DOHH2 (cell line): ENCODE measurements around the gene OSBP.

Source experiments
- H3F3A ChIP-seq: fragments of 200-600 bp; sonication (generic), shearing (Covaris generic); 2 replicates; pipeline ENCODE4 v1.6.0; 2016; ENCODE audit warnings: antibody characterized with exemption, mild to moderate bottlenecking; ENCODE audit not compliant: control insufficient read depth, insufficient read depth
- H3K27ac ChIP-seq: fragments of 200-600 bp; sonication (generic); 2 replicates; pipeline ENCODE4 v1.5.1; 2014; ENCODE audit warnings: low read depth, mild to moderate bottlenecking, low read length, moderate library complexity
- H3K27me3 ChIP-seq: fragments of 200-600 bp; sonication (generic); 2 replicates; pipeline ENCODE4 v1.6.1; 2014; ENCODE audit warnings: mild to moderate bottlenecking, low read length, mixed read lengths; ENCODE audit not compliant: control insufficient read depth
- H3K36me3 ChIP-seq: fragments of 200-600 bp; sonication (generic); 2 replicates; pipeline ENCODE4 v1.6.1; 2014; ENCODE audit warnings: mild to moderate bottlenecking, low read length, moderate library complexity, mixed read lengths; ENCODE audit not compliant: control insufficient read depth
- H3K4me1 ChIP-seq: fragments of 200-600 bp; sonication (generic); 2 replicates; pipeline ENCODE4 v1.6.1; 2014; ENCODE audit warnings: mild to moderate bottlenecking, low read length, mixed read lengths; ENCODE audit not compliant: control insufficient read depth
- H3K4me2 ChIP-seq: fragments of 200-600 bp; sonication (generic); 2 replicates; pipeline ENCODE4 v1.6.0; 2014; ENCODE audit warnings: mild to moderate bottlenecking, low read length, moderate library complexity
- H3K4me3 ChIP-seq: fragments of 200-600 bp; sonication (generic); 2 replicates; pipeline ENCODE4 v1.5.1; 2014; ENCODE audit warnings: mild to moderate bottlenecking, low read length, mixed read lengths
- H3K79me2 ChIP-seq: fragments of 200-600 bp; sonication (generic); 2 replicates; pipeline ENCODE4 v1.6.1; 2014; ENCODE audit warnings: mild to moderate bottlenecking, low read length, mixed read lengths; ENCODE audit not compliant: control insufficient read depth
- H3K9me2 ChIP-seq: fragments of 200-600 bp; sonication (generic); replicated peaks from 2 replicates; pipeline ENCODE4 v1.6.1; 2014; ENCODE audit warnings: mild to moderate bottlenecking, low read length, mixed read lengths; ENCODE audit not compliant: control insufficient read depth
- H3K9me3 ChIP-seq: fragments of 200-600 bp; sonication (generic); 2 replicates; pipeline ENCODE4 v1.6.1; 2014; ENCODE audit warnings: antibody characterized with exemption, low read length, mixed read lengths; ENCODE audit not compliant: control insufficient read depth, insufficient read depth
- H4K20me1 ChIP-seq: fragments of 200-600 bp; sonication (generic); 2 replicates; pipeline ENCODE4 v1.6.0; 2014; ENCODE audit warnings: low read depth, mild to moderate bottlenecking, antibody characterized with exemption, low read length, moderate library complexity; ENCODE audit not compliant: control insufficient read depth, insufficient read depth
- CTCF ChIP-seq: fragments of 200-600 bp; sonication (generic); IDR thresholded peaks from one replicate; pipeline ENCODE4 v1.5.1; 2014; ENCODE audit warnings: antibody characterized with exemption, mild to moderate bottlenecking, low read depth, low read length; ENCODE audit not compliant: poor library complexity, severe bottlenecking
- EZH2phosphoT487 ChIP-seq: fragments of 200-600 bp; sonication (generic); IDR thresholded peaks from 2 replicates; pipeline ENCODE4 v1.6.1; 2017; ENCODE audit warnings: borderline replicate concordance, mild to moderate bottlenecking, antibody characterized with exemption, low read length, moderate library complexity, mixed read lengths

Gene OSBP

GRCh38 chr11:59600234-59600633, 15.3 kb downstream of the OSBP start:
- Histone ChIP-seq H3K27ac (no peak overlapping the region), H3K9me2 (no peaks in the 10 kb centered on the region), H3K9me3 (no peaks in the 10 kb centered on the region), H3F3A (0 out of 2 replicates have a peak, but pooled peaks cover 3% of the 10 kb centered on the region), H4K20me1 (no peaks in the 10 kb centered on the region), H3K4me2 (no peak overlapping the region), H3K27me3 (no peaks in the 10 kb centered on the region), H3K79me2 (peaks cover 9% of the 10 kb centered on the region), H3K4me1 (no peaks in the 10 kb centered on the region), H3K36me3 (peaks cover 86% of the 10 kb centered on the region), H3K4me3 (no peak overlapping the region)
- TF ChIP-seq EZH2phosphoT487: no peak

- no peak overlapping the region for H3K4me3 ChIP-seq
- H3K27me3 ChIP-seq: no peaks in the 10 kb centered on the region
- no peak overlapping the region for H3K27ac ChIP-seq
- no peaks in the 10 kb centered on the region for H3K9me3 ChIP-seq
- TF ChIP-seq EZH2phosphoT487: no peak
- no peak for TF ChIP-seq CTCF
- H3K4me2 ChIP-seq: no peak overlapping the region
- 0 out of 2 replicates have a peak, but pooled peaks cover 3% of the 10 kb centered on the region for H3F3A ChIP-seq
- peaks cover 8% of the 10 kb centered on the region for H3K79me2 ChIP-seq
- no peaks in the 10 kb centered on the region for H3K9me2 ChIP-seq
- H4K20me1 ChIP-seq: no peaks in the 10 kb centered on the region
- no peaks in the 10 kb centered on the region for H3K4me1 ChIP-seq
- H3K36me3 ChIP-seq: peaks cover 91% of the 10 kb centered on the region
These were observed 16.6 kb downstream of the OSBP start for GRCh38 chr11:59598961-59599360.

GRCh38 chr11:59584294-59584693, 31.3 kb downstream of the OSBP start:
- TF ChIP-seq EZH2phosphoT487 (no peak), CTCF (no peak)
- Histone ChIP-seq H3K79me2 (0 out of 2 replicates have a peak, but pooled peaks cover 3% of the 10 kb centered on the region), H3K36me3 (peaks cover 64% of the 10 kb centered on the region), H3K4me3 (no peak overlapping the region), H3K27me3 (no peaks in the 10 kb centered on the region), H3K27ac (no peak overlapping the region), H3K9me3 (peaks cover 7% of the 10 kb centered on the region; the same call in 1 of the 2 replicates), H3F3A (no peaks in the 10 kb centered on the region; the same call in 1 of the 2 replicates), H4K20me1 (no peaks in the 10 kb centered on the region), H3K9me2 (no peaks in the 10 kb centered on the region), H3K4me2 (no peak overlapping the region), H3K4me1 (no peaks in the 10 kb centered on the region)

GRCh38 chr11:59582006-59582405, 33.6 kb downstream of the OSBP start:
- no peaks in the 10 kb centered on the region for H3K9me2 ChIP-seq
- H3F3A ChIP-seq: no peaks in the 10 kb centered on the region; the same call in 1 of the 2 replicates
- H3K4me1 ChIP-seq: no peaks in the 10 kb centered on the region
- H3K4me3 ChIP-seq: no peak overlapping the region
- H3K9me3 ChIP-seq: peaks cover 7% of the 10 kb centered on the region; the same call in 1 of the 2 replicates
- H3K27ac ChIP-seq: no peak overlapping the region
- H4K20me1 ChIP-seq: no peaks in the 10 kb centered on the region
- TF ChIP-seq CTCF: no peak
- TF ChIP-seq EZH2phosphoT487: no peak
- peaks cover 66% of the 10 kb centered on the region for H3K36me3 ChIP-seq
- H3K79me2 ChIP-seq: 0 out of 2 replicates have a peak, but pooled peaks cover 3% of the 10 kb centered on the region
- no peaks in the 10 kb centered on the region for H3K27me3 ChIP-seq
- H3K4me2 ChIP-seq: no peak overlapping the region
